Mesenchymal stem cell (in vitro differentiated cells and primary cell): ENCODE measurements around the gene FBXO27.
"Not testable (repeated sequence)": the region's sequence is repeated elsewhere in the genome, so short reads cannot be mapped to it uniquely, and the experiment has no call there.

Experiments
- DNase-seq: peaks from one replicate; pipeline ENCODE4 v3.0.0-alpha.2; 2013
- H2AFZ ChIP-seq: one replicate; pipeline ENCODE4 v1.6.1; 2013; ENCODE audit warnings: low read depth, mild to moderate bottlenecking, control low read depth, inconsistent platforms, low read length, moderate library complexity
- H2AK5ac ChIP-seq: 2 replicates; pipeline ENCODE4 v1.6.1; 2013; ENCODE audit warnings: low read length, moderate library complexity, mild to moderate bottlenecking, inconsistent platforms; ENCODE audit not compliant: severe bottlenecking
- H2BK120ac ChIP-seq: one replicate; pipeline ENCODE4 v1.6.1; 2013; ENCODE audit warnings: low read depth, mild to moderate bottlenecking, inconsistent platforms, low read length, moderate library complexity
- H2BK12ac ChIP-seq, 2 experiments: one replicate each; pipeline ENCODE4 v1.6.1; 2013; ENCODE audit warnings: inconsistent platforms in 2 of 2, low read length in 2 of 2, mild to moderate bottlenecking in 2 of 2, moderate library complexity in 2 of 2, control low read depth in 1 of 2
- H2BK15ac ChIP-seq: one replicate; pipeline ENCODE4 v1.6.1; 2013; ENCODE audit warnings: mild to moderate bottlenecking, low read depth, inconsistent platforms; ENCODE audit not compliant: poor library complexity, severe bottlenecking
- H2BK5ac ChIP-seq: 2 replicates; pipeline ENCODE4 v1.6.1; 2013; ENCODE audit warnings: low read depth, mild to moderate bottlenecking, low read length, control low read depth, inconsistent platforms; ENCODE audit not compliant: poor library complexity, severe bottlenecking
- H3K14ac ChIP-seq, 2 experiments: one replicate each; pipeline ENCODE4 v1.6.1; 2013; ENCODE audit warnings: inconsistent platforms in 2 of 2, low read length in 2 of 2, control low read depth in 1 of 2, mild to moderate bottlenecking in 1 of 2, moderate library complexity in 1 of 2
- H3K18ac ChIP-seq, 2 experiments: one replicate each; pipeline ENCODE4 v1.6.1; 2013; ENCODE audit warnings: inconsistent platforms in 2 of 2, low read length in 2 of 2, control low read depth in 1 of 2, low read depth in 1 of 2, mild to moderate bottlenecking in 1 of 2
- H3K23ac ChIP-seq, 2 experiments: one replicate each; pipeline ENCODE4 v1.6.1; 2013; ENCODE audit warnings: inconsistent platforms in 2 of 2, low read length in 2 of 2, mild to moderate bottlenecking in 2 of 2, moderate library complexity in 2 of 2, control low read depth in 1 of 2
- H3K27ac ChIP-seq: 2 replicates; pipeline ENCODE4 v1.5.1; 2013; ENCODE audit warnings: mild to moderate bottlenecking, moderate library complexity, low read length, control low read depth, inconsistent platforms; ENCODE audit not compliant: poor library complexity, severe bottlenecking
- H3K27me3 ChIP-seq, 2 experiments: 2 replicates each; pipeline versions ENCODE4 v1.6.1 to v1.7.0; 2013; ENCODE audit warnings: low read length in 2 of 2, mild to moderate bottlenecking in 2 of 2, moderate library complexity in 2 of 2, control low read depth in 1 of 2, inconsistent platforms in 1 of 2; ENCODE audit not compliant: control insufficient read depth in 1 of 2, insufficient read depth in 1 of 2
- H3K36me3 ChIP-seq, 2 experiments: 2 replicates each; pipeline versions ENCODE4 v1.6.1 to v1.7.0; 2013; ENCODE audit warnings: low read length in 2 of 2, control low read depth in 1 of 2, inconsistent platforms in 1 of 2, low read depth in 1 of 2, mild to moderate bottlenecking in 1 of 2; ENCODE audit not compliant: insufficient read depth in 2 of 2, control insufficient read depth in 1 of 2
- H3K4ac ChIP-seq, 2 experiments: one replicate each; pipeline ENCODE4 v1.6.1; 2013; ENCODE audit warnings: inconsistent platforms in 2 of 2, low read length in 2 of 2, mild to moderate bottlenecking in 2 of 2, moderate library complexity in 2 of 2, control low read depth in 1 of 2, low read depth in 1 of 2
- H3K4me1 ChIP-seq: 2 replicates; pipeline ENCODE4 v1.6.1; 2013; ENCODE audit warnings: low read depth, low read length, control low read depth; ENCODE audit not compliant: control insufficient read depth, insufficient read depth
- H3K4me2 ChIP-seq: 2 replicates; pipeline ENCODE4 v1.6.1; 2013; ENCODE audit warnings: low read length, mild to moderate bottlenecking, inconsistent platforms; ENCODE audit not compliant: poor library complexity, severe bottlenecking
- H3K4me3 ChIP-seq, 2 experiments: 2 replicates each; pipeline versions ENCODE4 v1.5.1 to v1.7.0; 2013; ENCODE audit warnings: low read length in 2 of 2, mild to moderate bottlenecking in 2 of 2, control low read depth in 1 of 2, low read depth in 1 of 2; ENCODE audit not compliant: insufficient read depth in 1 of 2
- H3K79me1 ChIP-seq: replicated peaks from 2 replicates; pipeline ENCODE4 v1.6.1; 2013; ENCODE audit warnings: mild to moderate bottlenecking, control low read depth, low read length, inconsistent platforms; ENCODE audit not compliant: poor library complexity, severe bottlenecking
- H3K9ac ChIP-seq: 2 replicates; pipeline ENCODE4 v1.7.0; 2013; ENCODE audit warnings: mild to moderate bottlenecking, low read length, moderate library complexity
- H3K9me3 ChIP-seq: 2 replicates; pipeline ENCODE4 v1.7.0; 2013; ENCODE audit warnings: mild to moderate bottlenecking, low read length; ENCODE audit not compliant: control insufficient read depth
- H4K8ac ChIP-seq: one replicate; pipeline ENCODE4 v1.6.1; 2013; ENCODE audit warnings: inconsistent platforms, mild to moderate bottlenecking, low read length, moderate library complexity
- H4K91ac ChIP-seq: one replicate; pipeline ENCODE4 v1.6.1; 2013; ENCODE audit warnings: mild to moderate bottlenecking, low read length, inconsistent platforms
- WGBS: methylation state at CpG from one replicate; pipeline ENCODE4 v1.1.7; 2013; ENCODE audit warnings: mixed read lengths; 5-methylcytosine and 5-hydroxymethylcytosine counted together

The FBXO27 gene

DNA sequence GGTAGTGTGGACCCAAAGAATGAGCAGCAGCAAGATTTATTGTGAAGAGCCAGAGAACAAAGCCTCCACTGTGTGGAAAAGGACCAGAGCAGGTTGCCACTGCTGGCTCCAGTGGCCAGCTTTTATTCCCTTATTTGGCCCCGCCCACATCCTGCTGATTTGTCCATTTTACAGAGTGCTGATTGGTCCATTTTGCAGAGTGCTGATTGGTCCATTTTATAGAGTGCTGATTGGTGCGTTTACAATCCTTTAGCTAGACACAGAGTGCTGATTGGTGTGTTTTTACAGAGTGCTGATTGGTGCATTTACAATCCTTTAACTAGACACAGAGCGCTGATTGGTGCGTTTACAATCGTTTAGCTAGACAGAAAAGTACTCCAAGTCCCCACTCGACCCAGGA is 35.9 kb upstream of the FBXO27 start:
- H3K4ac ChIP-seq, H3K9me3 ChIP-seq, H4K8ac ChIP-seq, H3K4me3 ChIP-seq, H3K4me2 ChIP-seq, H3K9ac ChIP-seq, H3K36me3 ChIP-seq, DNase-seq, H3K4me1 ChIP-seq, H2AK5ac ChIP-seq, H3K14ac ChIP-seq, H3K79me1 ChIP-seq, H3K23ac ChIP-seq, H3K27me3 ChIP-seq, H3K18ac ChIP-seq, H4K91ac ChIP-seq, H2BK15ac ChIP-seq, H3K27ac ChIP-seq, H2BK120ac ChIP-seq, H2BK12ac ChIP-seq, H2AFZ ChIP-seq, H2BK5ac ChIP-seq: not testable (repeated sequence)
- WGBS: 81% methylated on average over 6 of the region's 6 CpGs

DNA sequence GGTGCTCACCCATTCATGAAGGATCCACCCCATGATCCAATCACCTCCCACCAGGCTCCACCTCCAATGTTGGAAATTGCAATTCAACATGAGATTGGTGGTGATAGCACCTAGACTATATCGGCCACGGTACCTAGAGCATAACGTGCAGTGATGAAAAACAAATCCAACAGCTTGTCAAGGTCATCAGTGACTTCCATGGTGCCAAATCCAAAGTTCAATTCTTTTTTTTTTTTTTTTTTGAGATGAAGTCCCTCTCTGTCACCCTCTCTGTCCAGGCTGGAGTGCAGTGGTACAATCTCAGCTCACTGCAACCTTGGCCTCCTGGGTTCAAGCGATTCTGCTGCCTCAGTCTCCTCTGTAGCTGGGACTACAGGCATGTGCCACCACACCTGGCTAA is 34.8 kb upstream of the FBXO27 start:
- Histone ChIP-seq H2BK12ac (no peak overlapping the region), H3K4me2 (no peak overlapping the region), H3K14ac (no peak overlapping the region), H3K27ac (no peak overlapping the region), H2BK5ac (no peak overlapping the region), H3K4ac (no peak overlapping the region), H3K18ac (no peak overlapping the region), H3K4me1 (peaks cover 8% of the 10 kb centered on the region), H3K9me3 (no peaks in the 10 kb centered on the region), H2AFZ (no peak overlapping the region), H3K27me3 (no peaks in the 10 kb centered on the region), H3K23ac (no peak overlapping the region), H2AK5ac (no peak overlapping the region), H3K36me3 (no peaks in the 10 kb centered on the region), H4K91ac (no peak overlapping the region), H3K4me3 (no peak overlapping the region), H2BK15ac (no peak overlapping the region), H2BK120ac (no peak overlapping the region), H3K79me1 (no peaks in the 10 kb centered on the region), H3K9ac (no peak overlapping the region), H4K8ac (no peak overlapping the region)
- DNase-seq: no peak
- 88% methylated on average over 4 of the region's 4 CpGs for WGBS

DNA sequence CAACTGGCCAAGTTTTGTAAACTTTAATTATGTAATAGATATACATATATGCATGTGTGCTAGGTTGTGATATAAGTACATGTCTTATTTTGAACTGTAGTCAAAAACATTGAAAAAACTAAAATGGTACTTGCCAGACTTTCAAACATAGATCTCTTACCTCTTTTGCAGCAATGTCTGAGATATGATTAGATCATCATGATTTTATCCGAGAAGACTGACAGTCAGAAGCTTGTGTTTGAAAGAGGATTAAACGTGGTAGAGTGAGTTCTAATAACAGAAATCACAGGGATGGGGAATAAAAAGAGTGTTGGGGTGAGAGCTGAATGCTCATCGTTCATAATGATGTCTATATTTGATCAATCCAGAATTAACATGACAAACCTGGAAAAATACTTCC is 33.6 kb upstream of the FBXO27 start:
- peaks cover 6% of the 10 kb centered on the region for H3K4me1 ChIP-seq
- no peak overlapping the region for H4K91ac ChIP-seq
- H2BK12ac ChIP-seq: no peak overlapping the region
- H2BK5ac ChIP-seq: no peak overlapping the region
- no peak overlapping the region for H3K27ac ChIP-seq
- no peak overlapping the region for H3K4me2 ChIP-seq
- 69% methylated on average over 2 of the region's 3 CpGs for WGBS
- no peak overlapping the region for H3K14ac ChIP-seq
- no peak overlapping the region for H3K9ac ChIP-seq
- no peak overlapping the region for H2AK5ac ChIP-seq
- H3K36me3 ChIP-seq: no peaks in the 10 kb centered on the region
- H3K9me3 ChIP-seq: no peaks in the 10 kb centered on the region
- H3K23ac ChIP-seq: no peak overlapping the region
- no peak for DNase-seq
- no peak overlapping the region for H3K4me3 ChIP-seq
- no peaks in the 10 kb centered on the region for H3K27me3 ChIP-seq
- no peak overlapping the region for H3K4ac ChIP-seq
- H3K79me1 ChIP-seq: no peaks in the 10 kb centered on the region
- no peak overlapping the region for H4K8ac ChIP-seq
- no peak overlapping the region for H2AFZ ChIP-seq
- H2BK120ac ChIP-seq: no peak overlapping the region
- H2BK15ac ChIP-seq: no peak overlapping the region
- no peak overlapping the region for H3K18ac ChIP-seq

DNA sequence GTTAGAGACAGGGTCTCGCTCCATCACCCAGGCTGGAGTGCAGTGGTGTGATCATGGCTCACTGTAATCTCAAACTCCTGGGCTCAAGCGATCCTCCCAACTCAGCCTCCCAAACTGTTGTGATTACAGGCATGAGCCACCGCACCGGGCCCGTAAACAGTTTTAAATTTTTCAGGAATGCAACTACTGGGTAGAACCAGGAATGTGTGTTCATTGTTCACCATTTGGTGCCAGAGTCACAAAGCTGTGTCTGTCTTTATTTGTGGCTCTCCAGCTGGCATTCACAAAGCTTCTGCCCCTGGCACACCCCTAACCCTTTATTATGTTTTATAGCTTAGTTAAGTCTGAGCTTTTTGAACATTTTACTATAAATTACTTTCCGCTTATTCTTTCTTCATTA is 32.1 kb upstream of the FBXO27 start:
- no peaks in the 10 kb centered on the region for H3K36me3 ChIP-seq
- no peak overlapping the region for H2BK5ac ChIP-seq
- 96% methylated on average over 4 of the region's 6 CpGs for WGBS
- H4K91ac ChIP-seq: no peak overlapping the region
- H3K79me1 ChIP-seq: no peaks in the 10 kb centered on the region
- no peak overlapping the region for H3K14ac ChIP-seq
- H3K4me1 ChIP-seq: peaks cover 2% of the 10 kb centered on the region
- no peak overlapping the region for H3K27ac ChIP-seq
- H3K4me2 ChIP-seq: no peak overlapping the region
- no peak overlapping the region for H4K8ac ChIP-seq
- no peak overlapping the region for H3K23ac ChIP-seq
- H3K27me3 ChIP-seq: peaks cover 0 to 3% of the 10 kb centered on the region in 2 experiments
- H3K9ac ChIP-seq: no peak overlapping the region
- H2AFZ ChIP-seq: no peak overlapping the region
- H3K4me3 ChIP-seq: no peak overlapping the region
- H2BK12ac ChIP-seq: no peak overlapping the region
- no peak overlapping the region for H2BK120ac ChIP-seq
- no peak overlapping the region for H3K18ac ChIP-seq
- no peak overlapping the region for H2AK5ac ChIP-seq
- no peaks in the 10 kb centered on the region for H3K9me3 ChIP-seq
- no peak overlapping the region for H2BK15ac ChIP-seq
- no peak for DNase-seq
- no peak overlapping the region for H3K4ac ChIP-seq
